Measurements from ENCODE around the gene DNAJC16. TPM values are rescaled to one million over a fixed set of nuclear protein-coding genes. Genes with fewer than 3 reads are reported as not detected.

The DNAJC16 gene
- total RNA-seq, 4 donors from 2014 or later, result 17.2 to 24.8 (median 19.7) TPM

GRCh38 chr1:15506831-15507230 lies 19.8 kb upstream of the DNAJC16 start:
- H3K4me3 ChIP-seq, result no peak overlapping the region
- H3K36me3 ChIP-seq, result peaks cover 24% of the 10 kb centered on the region
- no peak for DNase-seq (ENCODE audit: low spot score in 2 of 2)
- H3K4me1 ChIP-seq, result no peaks in the 10 kb centered on the region
- 96% methylated on average over 17 of the region's 17 CpGs for WGBS
- TF ChIP-seq POLR2A (IDR thresholded peaks at IDR 0.05) (no peak), POLR2AphosphoS5 (IDR thresholded peaks at IDR 0.05) (no peak), EP300 (IDR thresholded peaks at IDR 0.05) (no peak), CTCF (IDR thresholded peaks at IDR 0.05) (no peak)
- H3K27me3 ChIP-seq, result no peaks in the 10 kb centered on the region
- no peaks in the 10 kb centered on the region for H3K9me3 ChIP-seq
- no peak overlapping the region for H3K27ac ChIP-seq

- WGBS, result 90% methylated on average over 5 of the region's 5 CpGs
- Histone ChIP-seq H3K27me3 (no peaks in the 10 kb centered on the region), H3K36me3 (peaks cover 28% of the 10 kb centered on the region), H3K4me3 (no peak overlapping the region), H3K9me3 (no peaks in the 10 kb centered on the region), H3K27ac (no peak overlapping the region), H3K4me1 (no peaks in the 10 kb centered on the region)
- no peak for TF ChIP-seq POLR2AphosphoS5 (IDR thresholded peaks at IDR 0.05)
- TF ChIP-seq POLR2A (IDR thresholded peaks at IDR 0.05), result no peak
- no peak for TF ChIP-seq CTCF (IDR thresholded peaks at IDR 0.05)
- no peak for TF ChIP-seq EP300 (IDR thresholded peaks at IDR 0.05)
- no peak for DNase-seq (ENCODE audit: low spot score in 2 of 2)
Measured at GRCh38 chr1:15507278-15507677, 19.4 kb upstream of the DNAJC16 start.

- H3K4me1 ChIP-seq, result no peaks in the 10 kb centered on the region
- DNase-seq (ENCODE audit: low spot score in 2 of 2), result peak in 1 of 2 donors; percentile 21
- H3K9me3 ChIP-seq, result no peaks in the 10 kb centered on the region
- no peak overlapping the region for H3K27ac ChIP-seq
- peaks cover 28% of the 10 kb centered on the region for H3K36me3 ChIP-seq
- 93% methylated on average over 12 of the region's 12 CpGs for WGBS
- no peak for TF ChIP-seq POLR2AphosphoS5 (IDR thresholded peaks at IDR 0.05)
- no peak for TF ChIP-seq EP300 (IDR thresholded peaks at IDR 0.05)
- TF ChIP-seq POLR2A (IDR thresholded peaks at IDR 0.05), result no peak
- no peak for TF ChIP-seq CTCF (IDR thresholded peaks at IDR 0.05)
- H3K27me3 ChIP-seq, result no peaks in the 10 kb centered on the region
- H3K4me3 ChIP-seq, result no peak overlapping the region
Measured at GRCh38 chr1:15508700-15509487, 17.8 kb upstream of the DNAJC16 start.

GRCh38 chr1:15509586-15509985 lies 17.1 kb upstream of the DNAJC16 start:
- peaks cover 21% of the 10 kb centered on the region for H3K36me3 ChIP-seq

More at GRCh38 chr1:15509586-15509985, 17.1 kb upstream of the DNAJC16 start:
- no peak overlapping the region for H3K4me3 ChIP-seq
- H3K27ac ChIP-seq, result no peak overlapping the region
- TF ChIP-seq POLR2A (IDR thresholded peaks at IDR 0.05) (no peak), POLR2AphosphoS5 (IDR thresholded peaks at IDR 0.05) (no peak), CTCF (IDR thresholded peaks at IDR 0.05) (no peak), EP300 (IDR thresholded peaks at IDR 0.05) (no peak)
- no peaks in the 10 kb centered on the region for H3K9me3 ChIP-seq
- no peaks in the 10 kb centered on the region for H3K27me3 ChIP-seq
- DNase-seq (ENCODE audit: low spot score in 2 of 2), result peak in 1 of 2 donors; percentile 17
- 84% methylated on average over 7 of the region's 7 CpGs for WGBS
- H3K4me1 ChIP-seq, result no peaks in the 10 kb centered on the region
